ENCODE measurements around the gene GNPTG.

GNPTG gene

DNA sequence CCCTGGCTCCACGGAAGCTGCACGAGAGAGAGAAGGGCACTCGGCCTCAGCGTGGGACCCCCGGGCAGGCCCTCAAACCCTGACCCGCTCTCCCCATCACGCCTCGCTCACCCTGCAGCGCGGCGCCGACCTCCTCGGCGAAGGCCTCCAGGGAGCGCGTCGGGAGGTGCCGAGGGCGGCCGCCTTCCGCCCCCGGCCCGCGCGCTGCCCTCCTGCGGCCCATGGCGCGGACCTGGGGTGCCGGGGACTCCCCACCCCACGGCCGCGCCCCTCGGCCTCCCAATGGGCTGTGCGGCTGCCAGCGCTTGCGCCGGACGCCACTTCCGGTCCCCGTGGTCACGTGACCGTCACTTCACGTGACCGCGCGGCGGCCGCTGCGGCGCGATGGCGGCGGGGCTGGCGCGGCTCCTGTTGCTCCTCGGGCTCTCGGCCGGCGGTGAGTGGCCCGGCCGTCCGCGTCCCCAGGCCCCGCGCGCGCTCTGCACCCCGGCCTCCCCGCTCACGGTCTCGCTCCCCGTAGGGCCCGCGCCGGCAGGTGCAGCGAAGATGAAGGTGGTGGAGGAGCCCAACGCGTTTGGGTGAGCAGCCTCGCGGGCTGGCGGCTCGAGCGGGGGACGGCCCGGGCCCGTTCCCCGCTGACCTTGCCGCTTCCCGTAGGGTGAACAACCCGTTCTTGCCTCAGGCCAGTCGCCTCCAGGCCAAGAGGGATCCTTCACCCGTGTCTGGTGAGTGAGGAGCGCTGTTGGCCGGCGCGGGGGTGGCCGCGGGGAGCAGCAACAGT is at the start of gene GNPTG, which contains the start of gene TSR3:
GNPTG (plus strand) TSS at position 350 of the 781 bp plus-strand sequence; CDS start at position 385, 35 bp downstream.
TSR3 (minus strand) TSS at position 297 of the 781 bp plus-strand sequence; CDS start at position 223, 74 bp downstream.
- FAIRE-seq = no peak

DNA sequence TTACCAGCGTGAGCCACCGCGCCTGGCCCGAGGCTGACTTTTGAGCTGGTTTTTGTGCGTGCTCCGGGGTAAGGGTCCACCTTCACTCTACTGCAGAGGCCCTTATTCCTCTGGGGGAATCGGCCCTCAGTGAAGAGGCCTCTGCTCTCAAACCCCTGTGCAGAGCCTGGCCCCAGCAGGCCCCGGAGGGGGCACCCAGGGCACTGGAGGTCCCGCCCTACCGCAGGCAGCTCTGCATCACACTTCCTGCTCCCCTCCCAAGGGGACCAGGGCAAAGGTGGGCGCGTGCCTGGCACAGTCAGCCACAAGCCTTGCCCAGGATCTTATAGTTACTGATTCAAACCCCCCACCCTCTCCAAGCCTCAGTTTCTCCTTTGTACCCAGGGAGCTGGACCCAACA is 45.9 kb upstream of the GNPTG start:
- no peak for FAIRE-seq

DNA sequence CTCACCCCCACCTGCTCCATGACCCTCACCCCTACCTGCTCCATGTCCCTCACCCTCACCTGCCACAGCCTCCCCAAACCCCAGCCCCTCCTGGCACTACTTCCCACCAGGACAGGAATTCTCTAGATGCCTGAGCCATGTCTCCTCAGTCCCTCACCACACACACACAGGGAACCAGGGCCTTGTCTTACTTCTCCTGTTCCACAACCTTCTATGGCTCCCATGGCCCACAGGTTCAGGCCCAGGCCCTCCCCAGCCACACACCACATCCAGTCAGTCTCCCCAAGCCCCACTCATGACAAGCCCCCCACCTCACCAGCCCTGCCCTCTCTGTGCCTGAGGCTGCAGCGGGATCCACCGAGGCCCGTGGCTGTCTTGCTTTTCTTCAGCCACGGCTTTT is 45.4 kb upstream of the GNPTG start:
- FAIRE-seq = no peak

DNA sequence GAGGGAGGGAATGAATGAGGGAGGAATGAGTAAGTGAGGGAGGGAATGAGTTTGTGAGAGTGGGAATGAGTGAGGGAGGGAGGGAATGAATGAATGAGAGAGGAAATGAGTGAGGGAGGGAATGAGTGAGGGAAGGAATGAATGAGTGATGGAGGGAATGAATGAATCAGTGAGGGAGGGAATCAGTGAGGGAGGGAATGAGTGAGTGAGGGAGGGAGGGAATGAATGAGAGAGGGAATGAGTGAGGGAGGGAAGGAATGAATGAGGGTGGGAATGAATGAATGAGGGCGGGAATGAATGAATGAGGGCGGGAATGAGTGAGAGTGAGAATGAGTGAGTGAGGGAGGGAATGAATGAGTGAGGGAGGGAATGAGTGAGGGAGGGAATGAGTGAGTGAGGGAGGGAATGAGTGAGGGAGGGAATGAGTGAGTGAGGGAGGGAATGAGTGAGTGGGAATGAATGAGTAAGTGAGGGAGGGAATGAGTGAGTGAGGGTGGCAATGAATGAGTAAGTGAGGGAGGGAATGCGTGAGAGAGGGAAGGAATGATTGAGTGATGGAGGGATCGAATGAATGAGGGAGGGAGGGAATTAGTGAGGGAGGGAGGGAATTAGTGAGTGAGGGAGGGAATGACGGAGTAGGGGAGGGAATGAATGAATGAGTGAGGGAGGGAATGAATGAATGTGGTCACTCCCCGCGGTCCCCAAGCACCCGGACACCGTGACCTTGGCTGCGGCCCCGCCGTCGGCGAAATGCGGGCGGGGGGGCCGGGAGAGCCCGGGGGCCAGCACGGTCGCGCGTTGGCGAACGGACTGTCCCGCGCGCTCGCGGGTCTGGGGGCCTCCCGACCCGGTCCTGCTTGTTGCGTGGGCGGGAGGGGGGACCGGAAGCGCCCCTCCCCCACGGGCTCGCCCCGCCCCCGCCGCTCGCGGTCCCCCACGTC is 43.4 kb upstream of the GNPTG start:
- no peak for FAIRE-seq

DNA sequence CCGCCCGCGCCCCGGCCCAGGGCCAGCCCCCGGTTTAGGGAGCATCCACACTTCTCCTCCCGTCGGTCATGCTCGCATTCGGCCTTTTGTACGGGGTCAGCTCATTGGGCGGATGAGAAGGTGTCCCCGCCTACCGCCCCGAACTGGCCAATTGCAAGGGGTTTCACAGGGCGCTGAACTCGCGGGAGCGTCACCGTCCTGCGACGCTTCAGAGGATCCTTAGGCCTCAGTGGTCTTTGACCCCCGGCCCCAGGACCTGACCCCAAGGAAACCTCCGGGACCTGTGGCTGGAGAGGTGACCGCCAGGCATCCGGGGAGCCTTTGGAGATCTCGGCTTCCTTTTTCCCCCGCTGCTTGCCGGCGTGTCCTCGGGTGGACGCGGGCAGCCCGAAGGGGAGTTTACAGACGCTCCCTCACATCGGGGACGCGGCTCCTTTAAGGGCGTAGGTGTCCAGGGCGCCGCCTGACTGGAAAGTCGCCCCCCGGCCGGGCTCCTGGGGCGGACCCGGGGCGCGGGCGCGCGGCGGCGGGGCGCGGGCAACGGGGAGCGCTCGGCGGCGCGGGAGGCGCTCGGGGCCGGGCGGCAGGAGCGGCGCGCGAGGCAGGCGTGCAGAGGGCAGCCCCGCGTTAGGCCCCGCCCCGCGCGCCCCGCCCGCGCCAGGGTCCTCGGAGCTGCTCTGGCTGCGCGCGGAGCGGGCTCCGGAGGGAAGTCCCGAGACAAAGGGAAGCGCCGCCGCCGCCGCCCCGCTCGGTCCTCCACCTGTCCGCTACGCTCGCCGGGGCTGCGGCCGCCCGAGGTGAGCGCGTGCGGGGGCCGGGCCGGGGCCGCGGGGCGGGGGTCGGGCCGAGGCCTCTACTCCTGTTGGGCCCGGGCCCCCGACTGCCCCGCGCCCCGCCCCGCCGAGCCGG is 42.5 kb upstream of the GNPTG start, which contains the start of gene UBE2I:
UBE2I (plus strand) TSS at position 660 of the 909 bp plus-strand sequence. CDS start 4,395 bp downstream, outside the sequence.
- FAIRE-seq = no peak

DNA sequence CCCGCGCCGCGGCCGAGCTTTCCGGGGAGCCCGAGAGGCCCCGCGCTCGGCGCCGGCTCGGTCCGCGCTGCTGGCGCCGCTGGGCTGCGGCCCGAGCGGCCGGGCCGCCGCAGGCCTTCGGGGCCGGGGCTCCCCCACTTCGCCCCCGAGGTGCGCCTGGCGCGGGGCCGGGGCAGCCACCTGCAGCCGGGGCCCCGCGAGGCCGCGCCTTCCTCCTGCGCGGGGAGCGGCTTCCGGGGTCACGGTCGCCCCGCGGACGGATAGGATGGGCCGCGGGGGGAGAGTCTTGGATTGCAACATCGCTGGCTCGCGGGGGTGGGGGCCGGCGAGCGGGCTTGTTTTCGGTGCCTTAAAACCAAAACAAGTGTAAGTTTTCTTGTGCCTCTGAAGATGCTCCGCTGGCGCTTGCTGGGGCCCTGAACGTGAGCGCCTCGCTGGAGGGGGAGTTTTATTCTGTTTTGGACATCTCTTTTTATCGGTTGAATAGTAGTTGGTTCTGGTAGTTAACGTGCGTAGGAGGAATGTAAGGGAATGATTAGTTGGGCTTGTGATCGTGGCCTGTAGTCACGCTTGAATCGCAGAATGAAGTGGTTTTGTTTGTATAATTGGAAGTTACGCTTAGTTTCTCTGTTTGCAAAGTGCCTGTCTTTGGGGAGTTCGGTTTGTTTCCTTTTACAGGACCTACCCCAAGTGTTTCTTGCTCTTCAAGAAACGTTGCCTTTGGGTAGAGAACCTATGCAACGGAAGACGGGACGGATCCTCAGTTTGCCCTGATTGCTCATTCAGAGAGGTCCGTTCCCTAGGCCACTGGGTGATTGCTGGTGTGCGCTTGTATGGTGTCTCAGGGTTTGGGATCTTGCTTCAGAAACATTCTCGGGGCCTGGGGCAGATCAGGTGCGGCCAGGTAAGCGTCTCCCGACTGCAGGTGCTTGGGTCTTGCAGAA is 41.6 kb upstream of the GNPTG start:
- no peak for FAIRE-seq

DNA sequence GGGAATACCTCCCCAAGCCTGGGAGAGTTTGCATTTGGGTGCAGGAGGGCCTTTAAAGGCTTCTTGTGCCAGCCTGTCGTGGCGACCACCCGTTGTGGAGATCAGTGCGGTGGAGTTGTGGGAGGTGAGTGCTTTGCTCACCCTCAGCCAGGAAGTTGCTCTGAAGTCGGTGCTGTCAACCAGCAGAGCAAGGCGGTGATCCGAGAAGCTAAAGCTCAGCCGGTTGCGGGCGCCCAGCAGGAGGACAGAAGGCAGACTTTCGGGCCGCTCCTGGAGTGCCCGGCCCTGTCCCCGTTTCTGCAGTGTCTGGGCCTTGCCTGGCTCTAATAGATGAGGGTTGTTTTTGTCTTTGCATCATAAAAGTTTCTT is 40.9 kb upstream of the GNPTG start:
- no peak for FAIRE-seq

DNA sequence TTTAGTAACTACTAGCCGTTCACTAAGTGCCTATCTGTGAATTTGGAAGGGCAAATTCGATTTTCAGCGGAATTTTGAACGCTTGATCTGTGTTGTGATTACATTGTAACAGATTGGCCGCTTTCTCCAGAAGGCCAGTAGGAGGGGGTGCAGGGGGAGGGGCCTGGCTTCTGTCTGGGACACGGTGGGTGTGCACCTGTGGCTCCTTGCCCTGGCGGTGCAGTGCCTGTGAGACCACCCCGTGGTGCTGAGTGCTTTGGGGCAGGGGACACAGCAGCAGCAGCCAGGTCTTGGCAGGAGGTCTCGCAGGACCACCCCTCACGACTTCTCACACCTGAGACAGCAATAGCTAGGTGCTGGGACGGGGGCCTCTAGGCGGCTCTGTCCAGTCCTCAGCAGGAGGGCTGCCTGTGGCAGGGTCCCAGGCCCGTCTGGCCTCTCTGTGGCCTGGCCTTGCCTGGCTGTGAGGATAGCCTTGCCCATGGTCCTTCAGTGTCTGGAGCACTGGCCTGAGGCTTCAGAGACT is 40.5 kb upstream of the GNPTG start:
- FAIRE-seq = no peak

DNA sequence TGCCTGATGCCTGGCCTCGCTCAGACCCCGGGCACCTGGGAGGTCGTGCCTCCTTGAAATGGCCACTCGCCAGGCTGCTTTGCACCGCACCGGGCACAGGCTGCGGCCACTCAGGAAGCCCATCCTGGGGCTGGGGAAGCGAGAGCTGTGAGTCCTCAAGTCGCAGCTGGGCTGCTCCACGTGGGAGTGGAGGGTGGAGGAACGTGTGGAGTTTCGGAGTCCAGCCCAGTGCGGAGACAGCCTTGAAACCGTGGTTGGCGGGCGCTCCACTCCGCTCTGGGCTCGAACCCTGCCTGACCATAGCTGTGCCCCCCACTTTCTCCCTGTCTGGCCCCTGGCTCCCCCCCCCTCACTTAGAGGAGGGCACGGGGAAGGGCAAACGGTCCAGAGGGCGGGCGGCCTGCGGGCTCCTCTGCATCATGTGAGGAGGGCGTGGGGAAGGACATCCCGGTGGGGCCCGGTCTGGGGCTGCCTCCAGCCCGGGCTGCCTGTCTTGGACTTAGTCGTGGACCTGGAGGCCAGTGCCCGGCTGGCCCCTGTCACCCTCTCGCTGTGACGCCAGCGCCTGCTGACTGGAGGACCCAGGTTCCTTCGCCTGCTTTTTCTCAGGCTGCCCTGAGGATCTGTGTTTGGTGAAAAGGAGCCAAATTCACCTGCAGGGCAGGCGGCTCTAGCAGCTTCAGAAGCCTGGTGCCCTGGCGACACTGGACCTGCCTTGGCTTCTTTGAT is 39.8 kb upstream of the GNPTG start:
- FAIRE-seq = no peak

DNA sequence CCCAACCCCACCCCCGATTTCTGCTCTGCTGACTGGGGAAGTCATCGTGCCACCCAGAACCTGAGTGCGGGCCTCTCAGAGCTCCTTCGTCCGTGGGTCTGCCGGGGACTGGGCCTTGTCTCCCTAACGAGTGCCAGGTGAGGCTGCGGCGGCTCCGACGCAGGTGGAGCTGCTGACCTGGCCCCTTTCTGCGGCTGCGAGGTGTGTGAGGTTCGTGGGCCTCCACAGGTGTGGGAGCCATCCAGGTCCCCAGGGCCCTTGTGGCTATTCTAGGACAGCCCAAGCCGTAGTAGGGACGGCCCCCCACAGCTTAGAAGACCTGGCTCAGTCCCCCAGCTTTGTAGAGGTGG is 39.3 kb upstream of the GNPTG start:
- no peak for FAIRE-seq

DNA sequence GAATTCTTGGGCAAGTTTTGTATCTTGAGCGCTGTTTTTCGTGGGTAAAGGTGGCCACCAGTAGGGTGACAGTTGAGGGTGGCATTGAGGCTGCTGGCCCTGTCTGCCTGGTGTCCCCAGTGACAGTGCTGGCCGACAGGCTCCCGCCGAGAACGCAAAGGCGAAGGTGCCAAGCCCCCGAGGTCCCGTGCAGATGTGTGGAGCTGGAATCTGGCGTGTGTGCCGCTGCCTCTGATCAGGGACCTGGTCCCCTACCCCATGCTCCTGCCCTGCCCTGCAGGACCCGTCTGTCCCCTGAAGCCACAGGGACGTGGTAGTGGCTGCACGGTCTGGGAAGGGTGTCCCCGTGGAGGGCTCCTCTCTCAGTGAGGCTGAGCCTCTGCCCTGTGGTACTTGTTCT is 38.8 kb upstream of the GNPTG start:
- FAIRE-seq = no peak

DNA sequence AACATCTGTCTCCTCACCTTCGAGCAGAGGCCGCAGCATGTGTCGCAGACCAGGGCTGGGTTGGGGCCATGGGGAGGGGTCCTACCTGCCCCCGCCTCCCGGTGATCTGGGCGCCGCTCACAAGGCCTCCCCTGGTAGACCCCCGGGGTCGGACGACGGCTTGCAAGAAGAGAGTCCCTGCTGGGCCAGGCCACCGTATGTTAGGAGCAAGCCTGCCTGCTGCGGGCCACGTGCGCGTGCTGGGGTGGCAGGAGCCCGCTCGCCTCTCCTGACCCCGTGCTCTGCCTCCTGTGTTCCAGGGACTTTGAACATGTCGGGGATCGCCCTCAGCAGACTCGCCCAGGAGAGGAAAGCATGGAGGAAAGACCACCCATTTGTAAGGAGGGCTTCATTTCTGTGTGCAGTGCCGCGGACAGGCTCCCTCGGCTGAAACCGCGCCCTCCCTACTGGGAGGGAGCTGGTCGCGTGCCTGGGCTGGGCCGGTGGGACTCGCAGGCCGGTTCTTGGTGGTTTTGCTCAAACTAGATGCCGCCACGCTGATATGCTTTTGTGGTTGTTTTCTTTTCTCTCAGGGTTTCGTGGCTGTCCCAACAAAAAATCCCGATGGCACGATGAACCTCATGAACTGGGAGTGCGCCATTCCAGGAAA is 37.9 kb upstream of the GNPTG start:
- no peak for FAIRE-seq

DNA sequence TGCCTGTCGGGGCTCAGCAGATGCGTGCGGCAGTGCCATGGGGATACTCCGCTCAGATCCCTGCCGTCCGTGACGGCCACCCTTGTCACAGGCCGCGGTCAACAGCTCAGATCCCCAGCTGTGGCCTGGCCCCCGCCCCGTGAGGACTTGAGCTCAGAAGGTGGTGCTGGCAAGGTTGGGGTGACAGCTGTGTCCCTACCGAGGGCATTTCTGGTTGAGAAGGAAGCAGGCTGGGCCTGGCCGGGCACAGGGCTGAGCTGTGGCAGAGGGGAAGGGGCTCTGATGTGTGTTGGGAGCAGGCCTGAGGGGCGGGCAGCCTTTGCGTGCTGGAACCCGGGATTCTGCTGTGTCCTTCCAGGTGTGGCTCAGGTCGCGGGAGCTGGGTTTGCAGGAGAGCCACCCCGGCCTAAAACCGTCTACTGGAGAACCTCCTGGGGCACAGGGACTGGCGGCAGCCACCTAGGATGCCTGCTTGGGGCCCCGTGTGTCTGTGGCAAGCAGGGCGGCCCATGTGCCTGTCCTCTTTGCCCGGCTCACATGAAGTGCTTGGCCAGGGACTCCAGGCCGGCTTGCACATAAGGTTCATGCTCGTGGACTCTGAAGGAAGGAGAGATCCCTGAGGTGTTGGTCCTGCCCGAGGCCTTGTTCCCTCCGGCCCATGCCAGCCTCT is 37.2 kb upstream of the GNPTG start:
- FAIRE-seq = no peak

DNA sequence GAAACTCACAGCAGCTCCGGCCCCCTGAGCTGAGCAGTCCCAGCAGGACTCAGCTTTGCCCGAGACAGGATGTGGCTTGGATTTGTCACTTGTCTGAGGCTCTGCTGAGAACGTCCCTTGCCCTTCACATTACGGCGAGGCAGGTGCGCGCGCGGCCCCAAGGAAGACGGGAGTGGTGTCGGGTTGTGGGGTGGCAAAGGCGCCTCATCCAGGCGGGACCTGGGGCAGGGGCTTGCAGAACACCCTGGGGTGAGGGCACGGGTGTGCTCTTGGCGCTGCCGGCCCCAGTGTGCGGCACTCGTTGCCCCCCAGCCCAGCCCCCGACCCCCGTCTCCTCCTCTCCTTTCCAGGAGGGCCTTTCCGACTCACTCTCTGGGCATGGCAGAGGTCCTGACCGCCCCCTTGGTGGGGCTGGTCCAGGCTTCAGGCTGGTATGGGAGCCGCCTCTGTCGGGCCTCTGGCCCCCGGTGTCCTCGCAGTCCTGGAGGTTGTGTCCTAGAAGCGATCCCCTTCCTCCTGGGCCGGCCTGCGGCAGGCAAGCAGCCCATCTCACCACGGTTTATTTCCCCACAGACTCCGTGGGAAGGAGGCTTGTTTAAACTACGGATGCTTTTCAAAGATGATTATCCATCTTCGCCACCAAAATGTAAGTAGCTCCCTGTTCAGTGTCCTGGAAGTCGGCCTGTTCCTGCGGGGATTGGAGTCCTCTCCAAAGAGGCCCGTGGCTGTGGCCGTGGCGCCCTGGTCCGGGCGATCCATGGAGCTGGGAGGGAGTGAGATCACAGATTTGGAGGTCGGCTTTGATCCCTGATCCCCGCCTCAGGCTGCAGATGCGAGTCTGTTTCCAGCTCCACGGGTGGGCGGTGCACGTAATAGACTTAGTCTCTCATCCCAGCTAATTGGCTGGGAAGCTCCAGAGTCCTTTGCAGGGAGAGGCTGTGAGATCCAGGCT is 36.4 kb upstream of the GNPTG start:
- no peak for FAIRE-seq

DNA sequence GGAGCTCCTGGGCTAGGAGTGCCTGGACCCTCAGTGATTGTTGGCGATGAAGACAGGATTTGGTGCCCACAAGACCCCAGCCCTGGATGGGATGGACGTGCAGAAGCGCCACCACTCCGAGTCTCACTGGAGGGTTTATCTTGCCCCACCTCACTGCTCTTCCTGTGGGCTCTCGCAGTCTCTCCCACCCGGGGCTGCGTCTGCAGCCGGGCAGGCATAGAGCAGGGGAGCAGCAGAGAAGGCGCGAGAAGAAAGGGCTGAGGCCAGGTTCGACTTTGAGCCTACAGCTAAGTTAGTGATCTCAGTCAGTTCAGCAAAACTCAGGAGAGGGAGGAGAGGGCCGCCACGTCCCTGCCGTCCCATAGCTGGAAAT is 35.7 kb upstream of the GNPTG start:
- FAIRE-seq = no peak

DNA sequence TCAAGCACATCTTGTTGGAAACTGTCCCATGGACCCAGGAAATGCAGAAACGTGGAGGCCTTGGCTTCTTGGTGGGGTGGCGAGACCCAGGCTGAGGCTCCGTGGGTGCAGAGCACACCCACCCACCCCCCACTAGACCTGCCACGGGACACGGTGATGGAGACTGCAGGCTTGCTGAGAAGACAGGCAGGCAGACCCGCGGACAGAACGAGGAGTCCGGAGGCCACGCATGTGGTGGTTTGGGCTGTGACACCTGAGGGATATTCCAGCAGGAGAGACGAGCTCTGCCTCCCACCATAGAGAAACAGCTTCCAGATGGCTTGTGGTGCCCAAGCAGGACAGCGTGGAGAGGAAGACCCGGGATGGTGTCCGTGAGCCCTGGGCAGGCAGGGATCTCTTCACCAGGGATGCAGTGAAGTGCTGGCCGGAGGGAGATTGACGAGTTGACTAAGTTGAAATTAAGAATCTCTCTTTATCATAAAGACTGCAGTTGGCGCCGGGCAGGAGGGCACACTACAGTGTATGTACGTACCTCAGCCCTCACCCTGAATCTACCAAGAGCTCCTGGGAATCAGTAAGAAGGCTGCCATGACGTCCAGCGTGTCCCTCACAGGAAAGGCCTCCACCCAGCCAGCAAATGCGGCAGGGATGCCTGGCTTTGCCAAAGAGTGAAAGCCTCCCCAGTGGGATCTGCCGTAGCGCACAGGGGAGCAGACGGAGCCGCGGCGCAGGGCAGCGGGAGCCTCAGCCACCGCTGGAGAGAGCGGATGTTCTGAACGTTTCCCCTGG is 34.1 kb upstream of the GNPTG start:
- no peak for FAIRE-seq

DNA sequence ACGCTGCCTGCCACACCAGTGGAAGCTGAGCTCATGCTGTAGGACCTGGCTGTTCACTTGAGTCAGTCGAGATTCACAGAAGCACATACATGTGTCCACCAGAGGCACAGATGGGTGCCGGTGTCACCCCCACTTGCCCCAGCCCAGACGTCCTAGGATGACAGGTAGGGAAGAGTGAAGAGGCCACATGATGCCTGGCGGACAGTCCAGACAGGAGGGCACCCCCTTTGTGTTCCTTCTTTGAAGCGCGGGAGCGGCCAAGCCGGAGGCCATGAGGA is 33.5 kb upstream of the GNPTG start:
- FAIRE-seq = no peak

DNA sequence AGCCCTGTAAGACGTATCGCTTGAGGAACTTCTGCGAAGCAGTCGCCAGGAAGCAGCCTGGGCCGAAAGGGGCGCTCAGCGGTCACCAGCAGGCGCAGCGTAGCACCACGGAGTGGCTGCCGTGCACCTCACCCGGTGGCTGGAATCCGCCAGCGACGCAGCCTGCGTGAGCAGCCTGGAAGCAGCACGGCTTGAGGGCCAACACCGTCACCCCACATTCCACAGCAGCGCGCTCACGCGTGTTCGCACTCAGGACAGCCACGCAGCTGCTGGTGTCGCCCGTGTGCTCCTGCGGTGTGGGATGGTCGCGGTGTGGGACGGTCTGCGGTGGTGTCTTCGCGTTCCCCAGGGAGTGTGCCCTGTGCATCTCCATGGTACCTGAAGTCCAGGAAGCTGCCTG is 32.7 kb upstream of the GNPTG start:
- FAIRE-seq = no peak
